Loucy (cell line): Measurements from ENCODE around the gene APOLD1.

Experiments used
- EZH2phosphoT487 ChIP-seq: fragments of 200-600 bp; IDR thresholded peaks from 2 replicates; pipeline ENCODE4 v1.6.1; 2018; ENCODE audit warnings: antibody characterized with exemption, mild to moderate bottlenecking, moderate library complexity, borderline replicate concordance
- TF ChIP-seq, protein P1 (sequence below): fragments of 200-600 bp; sonication (generic); conservative IDR thresholded peaks from 2 replicates; pipeline ENCODE4 v1.5.1; 2014; ENCODE audit warnings: mild to moderate bottlenecking, antibody characterized with exemption, low read length

DNA sequence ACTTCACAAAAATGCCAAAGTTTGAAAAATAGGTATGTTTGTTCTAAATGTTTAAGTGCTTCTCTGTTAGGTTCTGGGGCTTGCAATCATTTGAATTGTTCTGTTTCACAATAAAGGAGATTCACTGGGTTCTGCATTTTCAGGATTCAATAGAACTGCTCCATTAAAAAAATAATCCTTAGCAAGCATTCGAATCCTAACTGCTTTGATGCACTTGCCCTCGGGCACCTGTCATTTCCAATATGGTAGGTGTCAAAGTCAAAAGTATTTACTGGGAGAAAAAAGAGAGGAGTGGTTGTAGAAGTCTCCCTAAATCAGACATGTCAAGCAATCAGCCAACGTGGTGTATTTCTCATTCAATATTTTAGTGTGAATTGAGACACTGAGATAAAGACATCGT, 5.5 kb downstream of the APOLD1 start:
- TF ChIP-seq, protein P1, sequence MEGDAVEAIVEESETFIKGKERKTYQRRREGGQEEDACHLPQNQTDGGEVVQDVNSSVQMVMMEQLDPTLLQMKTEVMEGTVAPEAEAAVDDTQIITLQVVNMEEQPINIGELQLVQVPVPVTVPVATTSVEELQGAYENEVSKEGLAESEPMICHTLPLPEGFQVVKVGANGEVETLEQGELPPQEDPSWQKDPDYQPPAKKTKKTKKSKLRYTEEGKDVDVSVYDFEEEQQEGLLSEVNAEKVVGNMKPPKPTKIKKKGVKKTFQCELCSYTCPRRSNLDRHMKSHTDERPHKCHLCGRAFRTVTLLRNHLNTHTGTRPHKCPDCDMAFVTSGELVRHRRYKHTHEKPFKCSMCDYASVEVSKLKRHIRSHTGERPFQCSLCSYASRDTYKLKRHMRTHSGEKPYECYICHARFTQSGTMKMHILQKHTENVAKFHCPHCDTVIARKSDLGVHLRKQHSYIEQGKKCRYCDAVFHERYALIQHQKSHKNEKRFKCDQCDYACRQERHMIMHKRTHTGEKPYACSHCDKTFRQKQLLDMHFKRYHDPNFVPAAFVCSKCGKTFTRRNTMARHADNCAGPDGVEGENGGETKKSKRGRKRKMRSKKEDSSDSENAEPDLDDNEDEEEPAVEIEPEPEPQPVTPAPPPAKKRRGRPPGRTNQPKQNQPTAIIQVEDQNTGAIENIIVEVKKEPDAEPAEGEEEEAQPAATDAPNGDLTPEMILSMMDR: no peak
- TF ChIP-seq EZH2phosphoT487: no peak
